H1 (cell line): ENCODE results near the gene APC2. TPM values are rescaled to one million over a fixed set of nuclear protein-coding genes. Genes with fewer than 3 reads are reported as not detected.

Experiments
- ATF2 ChIP-seq: IDR thresholded peaks from 2 replicates; pipeline ENCODE4 v1.6.1; 2012; ENCODE audit warnings: low read length, inconsistent platforms
- CHD7 ChIP-seq: fragments of 300-600 bp; sonication (generic); IDR thresholded peaks from 2 replicates; pipeline ENCODE4 v1.7.1; 2012; ENCODE audit warnings: low read length, moderate library complexity, mild to moderate bottlenecking, inconsistent platforms; ENCODE audit not compliant: insufficient replicate concordance
- HDAC2 ChIP-seq, 2 experiments: fragments of 300-600 bp in 1 of 2; sonication (generic) in 1 of 2; IDR thresholded peaks; 2 replicates each; pipeline ENCODE4 v1.6.1; 2011 to 2012; ENCODE audit warnings: low read depth in 2 of 2, low read length in 2 of 2, mild to moderate bottlenecking in 2 of 2, moderate library complexity in 2 of 2, borderline replicate concordance in 1 of 2, inconsistent platforms in 1 of 2
- SRF ChIP-seq: IDR thresholded peaks from 2 replicates; pipeline ENCODE4 v1.6.1; 2011; ENCODE audit warnings: mild to moderate bottlenecking, low read depth, low read length, moderate library complexity
- polyA plus RNA-seq, 7 experiments: library from polyadenylated mRNA; depleted of rRNA in 3 of 7; stranded (reverse) in 5 of 7; unstranded in 2 of 7; fragments of >200 nt in 5 of 7; fragments of 200-250 nt in 2 of 7; gene quantifications; 1 replicate in 5 of 7; 2 replicates in 1 of 7; 4 replicates in 1 of 7; pipeline versions ENCODE4 v1.2.1 to v1.2.3, GENCODE V29; 2011 to 2013; ENCODE audit warnings: missing spikeins in 2 of 7, mixed read lengths in 2 of 7
- total RNA-seq: library from RNA; stranded (reverse); fragmentation: NEBNext Ultra II Directional; extraction: Animal tissue kit (Norgen Biotek cat#: 25700); gene quantifications from 2 replicates; pipeline ENCODE4 v1.2.1, GENCODE V29; 2021

The APC2 gene
- total and polyA plus RNA-seq, 2 of the 8 experiments (the other 6 are each of a cell fraction or from before 2014, with no cell fraction given) = 1.3 to 4.1 TPM

GRCh38 chr19:1505991-1506881 lies 56.3 kb downstream of the APC2 start (continued):
- TF ChIP-seq CHD7 = no peak
- no peak for TF ChIP-seq ATF2
- no peak for TF ChIP-seq HDAC2 (IDR thresholded peaks at IDR 0.05; ENCODE audit: borderline replicate concordance in 1 of 2, low read depth in 2 of 2, low read length in 2 of 2)
- no peak for TF ChIP-seq SRF
